Activated T-cell treated with anti-CD3 and anti-CD28 coated beads, Interleukin-2, amount 50 U/mL, for 72 hours (primary cell): ENCODE data around the gene GLRX. TPM values are rescaled to one million over a fixed set of nuclear protein-coding genes. Genes with fewer than 3 reads are reported as not detected.

Experiments used
- ATAC-seq, 2 donors: fragments of 150-1000 bp; cut with Tn5 transposase; replicated peaks in 1 of 2; 2 replicates each; pipeline ENCODE4 v1.10.0; 2021; ENCODE audit warnings: moderate library complexity in 2 of 2, mild to moderate bottlenecking in 1 of 2
- DNase-seq, 2 donors: peaks; one replicate each; pipeline ENCODE4 v3.0.0; 2021 to 2022; ENCODE audit warnings: mixed read lengths in 1 of 2
- H3K27ac Mint-ChIP-seq: one replicate; pipeline ENCODE4 v1.8.0; 2022; ENCODE audit warnings: mild to moderate bottlenecking, moderate library complexity, mixed read lengths
- H3K27me3 Mint-ChIP-seq: one replicate; pipeline ENCODE4 v1.8.0; 2022; ENCODE audit warnings: low read depth, mixed read lengths
- H3K36me3 Mint-ChIP-seq, 2 donors: one replicate each; pipeline ENCODE4 v1.8.0; 2022; ENCODE audit warnings: mixed read lengths in 2 of 2, mild to moderate bottlenecking in 1 of 2; ENCODE audit not compliant: insufficient read depth in 2 of 2
- H3K4me1 Mint-ChIP-seq: one replicate; pipeline ENCODE4 v1.8.0; 2022; ENCODE audit warnings: low read depth, mixed read lengths
- H3K4me3 Mint-ChIP-seq, 2 donors: one replicate each; pipeline ENCODE4 v1.8.0; 2022; ENCODE audit warnings: mild to moderate bottlenecking in 2 of 2, mixed read lengths in 2 of 2, moderate library complexity in 2 of 2
- H3K9me3 Mint-ChIP-seq, 2 donors: one replicate each; pipeline ENCODE4 v1.8.0; 2022; ENCODE audit warnings: mixed read lengths in 2 of 2
- total RNA-seq, 2 donors: library from RNA; stranded (reverse); gene quantifications; one replicate each; pipeline ENCODE4 v1.2.3, GENCODE V29; 2022

Gene GLRX
- total RNA-seq, 2 donors from 2014 or later, result 19.1 to 23.4 TPM

- no peak overlapping the region for H3K27ac Mint-ChIP-seq
- H3K27me3 Mint-ChIP-seq, result no peaks in the 10 kb centered on the region
These were observed 34.0 kb downstream of the GLRX start for GRCh38 chr5:95788493-95788892.

GRCh38 chr5:95786821-95787418 is 35.6 kb downstream of the GLRX start:
- H3K27me3 Mint-ChIP-seq, result no peaks in the 10 kb centered on the region
- no peaks in the 10 kb centered on the region for H3K9me3 Mint-ChIP-seq
- ATAC-seq, result no peak
- no peak overlapping the region for H3K27ac Mint-ChIP-seq
- H3K4me3 Mint-ChIP-seq, result no peak overlapping the region
- no peak for DNase-seq
- no peaks in the 10 kb centered on the region for H3K36me3 Mint-ChIP-seq
- peaks cover 5% of the 10 kb centered on the region for H3K4me1 Mint-ChIP-seq

More at GRCh38 chr5:95788493-95788892, 34.0 kb downstream of the GLRX start:
- Mint-ChIP-seq H3K36me3 (no peaks in the 10 kb centered on the region), H3K4me1 (peaks cover 5% of the 10 kb centered on the region), H3K9me3 (no peaks in the 10 kb centered on the region), H3K4me3 (no peak overlapping the region)
- ATAC-seq (no peak), DNase-seq (no peak)

GRCh38 chr5:95784514-95785302 is 37.8 kb downstream of the GLRX start:
- Mint-ChIP-seq H3K27ac (no peak overlapping the region), H3K4me1 (peaks cover 5% of the 10 kb centered on the region), H3K9me3 (no peaks in the 10 kb centered on the region), H3K4me3 (no peak overlapping the region), H3K36me3 (no peaks in the 10 kb centered on the region), H3K27me3 (no peaks in the 10 kb centered on the region)
- no peak for ATAC-seq
- no peak for DNase-seq

GRCh38 chr5:95783661-95784060 is 38.9 kb downstream of the GLRX start:
- no peaks in the 10 kb centered on the region for H3K36me3 Mint-ChIP-seq
- H3K4me3 Mint-ChIP-seq, result no peak overlapping the region
- no peak overlapping the region for H3K27ac Mint-ChIP-seq
- no peaks in the 10 kb centered on the region for H3K27me3 Mint-ChIP-seq
- ATAC-seq, result no peak
- peaks cover 10% of the 10 kb centered on the region for H3K4me1 Mint-ChIP-seq
- no peaks in the 10 kb centered on the region for H3K9me3 Mint-ChIP-seq
- DNase-seq, result no peak

DNA sequence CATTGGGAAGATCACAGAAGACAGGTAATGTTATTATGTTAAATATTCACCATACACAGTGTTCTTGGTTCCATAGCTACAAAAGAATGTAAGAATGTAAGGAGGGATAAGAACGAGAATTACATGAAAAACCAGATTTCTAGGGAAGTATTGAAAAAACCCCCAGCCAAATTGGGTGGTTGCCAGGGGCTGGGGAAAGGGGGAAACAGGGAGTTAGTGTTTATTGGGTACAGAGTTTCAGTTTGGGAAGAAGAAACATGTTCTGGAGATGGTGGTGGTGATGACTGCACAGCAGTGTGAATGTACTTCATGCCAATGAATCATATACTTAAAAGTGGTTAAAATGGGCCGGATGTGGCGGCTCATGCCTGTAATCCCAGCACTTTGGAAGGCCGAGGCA is 40.3 kb downstream of the GLRX start:
- no peaks in the 10 kb centered on the region for H3K36me3 Mint-ChIP-seq
- no peaks in the 10 kb centered on the region for H3K9me3 Mint-ChIP-seq
- H3K27ac Mint-ChIP-seq, result no peak overlapping the region
- ATAC-seq (no peak), DNase-seq (no peak)
- H3K4me3 Mint-ChIP-seq, result no peak overlapping the region
- peaks cover 12% of the 10 kb centered on the region for H3K4me1 Mint-ChIP-seq
- H3K27me3 Mint-ChIP-seq, result no peaks in the 10 kb centered on the region

- DNase-seq, result peak; percentile 70 to 72
- no peaks in the 10 kb centered on the region for H3K9me3 Mint-ChIP-seq
- peak overlapping the region; percentile 90 for H3K27ac Mint-ChIP-seq
- H3K4me3 Mint-ChIP-seq, result peak overlapping the region; percentile 69 to 78
- H3K27me3 Mint-ChIP-seq, result no peaks in the 10 kb centered on the region
- peak; percentile 88 to 97 for ATAC-seq
- H3K4me1 Mint-ChIP-seq, result peaks cover 12% of the 10 kb centered on the region
- H3K36me3 Mint-ChIP-seq, result no peaks in the 10 kb centered on the region
These were observed 41.4 kb downstream of the GLRX start for GRCh38 chr5:95781101-95781583.

DNA sequence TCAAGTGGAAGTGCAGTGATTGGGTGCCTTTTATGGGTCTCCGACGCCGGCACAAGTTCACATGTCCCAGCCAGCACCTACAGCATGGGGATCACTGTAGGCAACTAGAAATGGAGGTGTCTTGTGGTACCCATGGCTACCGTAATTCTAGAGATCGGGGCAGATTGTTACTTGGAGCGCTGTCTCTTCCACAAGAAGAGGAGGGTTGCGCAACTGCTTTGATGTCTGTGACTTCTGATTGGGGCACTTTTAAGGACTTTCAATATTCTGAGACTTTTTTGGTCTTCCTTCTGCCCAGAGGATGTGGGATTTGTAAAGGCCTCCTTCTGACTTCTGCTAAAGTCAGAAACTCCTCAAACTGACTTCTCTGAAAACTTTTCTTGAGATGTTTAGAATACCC is 41.9 kb downstream of the GLRX start:
- ATAC-seq (no peak), DNase-seq (no peak)

GRCh38 chr5:95779611-95780010 is 42.9 kb downstream of the GLRX start:
- H3K9me3 Mint-ChIP-seq, result no peaks in the 10 kb centered on the region
- H3K27ac Mint-ChIP-seq, result no peak overlapping the region
- H3K4me3 Mint-ChIP-seq, result no peak overlapping the region
- no peaks in the 10 kb centered on the region for H3K36me3 Mint-ChIP-seq
- H3K4me1 Mint-ChIP-seq, result peaks cover 12% of the 10 kb centered on the region
- ATAC-seq, result no peak
- H3K27me3 Mint-ChIP-seq, result no peaks in the 10 kb centered on the region
- no peak for DNase-seq

More for the DNA sequence above, 41.9 kb downstream of the GLRX start:
- H3K4me3 Mint-ChIP-seq, result no peak overlapping the region
- peak overlapping the region; percentile 90 for H3K27ac Mint-ChIP-seq
- no peaks in the 10 kb centered on the region for H3K9me3 Mint-ChIP-seq
- H3K27me3 Mint-ChIP-seq, result no peaks in the 10 kb centered on the region
- H3K4me1 Mint-ChIP-seq, result peaks cover 12% of the 10 kb centered on the region
- no peaks in the 10 kb centered on the region for H3K36me3 Mint-ChIP-seq

- ATAC-seq, result no peak
These were observed 43.7 kb downstream of the GLRX start for GRCh38 chr5:95778713-95779436.

DNA sequence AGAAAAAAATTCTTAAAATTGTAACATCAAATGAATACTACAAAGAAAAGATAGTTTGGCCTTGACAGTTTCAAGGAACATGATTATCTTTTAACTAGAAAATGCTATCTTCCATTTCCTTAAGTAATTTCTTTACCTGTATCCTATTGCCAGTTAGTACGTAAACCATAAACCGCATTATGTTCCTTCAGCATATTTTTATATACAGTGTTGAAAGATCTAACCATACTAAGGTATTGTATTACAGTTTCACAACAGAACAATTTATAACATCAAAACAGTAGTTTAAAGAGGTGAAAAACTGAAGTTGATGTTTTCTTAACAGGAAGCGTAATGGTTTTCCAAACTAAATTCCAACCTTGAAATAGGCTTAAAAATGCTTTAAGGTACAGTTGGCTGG is 45.1 kb downstream of the GLRX start:
- no peak for DNase-seq
- no peaks in the 10 kb centered on the region for H3K9me3 Mint-ChIP-seq
- no peak overlapping the region for H3K4me3 Mint-ChIP-seq
- no peaks in the 10 kb centered on the region for H3K27me3 Mint-ChIP-seq
- no peaks in the 10 kb centered on the region for H3K36me3 Mint-ChIP-seq
- no peak for ATAC-seq
- H3K4me1 Mint-ChIP-seq, result peaks cover 12% of the 10 kb centered on the region
- H3K27ac Mint-ChIP-seq, result no peak overlapping the region

More at GRCh38 chr5:95778713-95779436, 43.7 kb downstream of the GLRX start:
- no peaks in the 10 kb centered on the region for H3K9me3 Mint-ChIP-seq
- no peak for DNase-seq
- H3K27me3 Mint-ChIP-seq, result no peaks in the 10 kb centered on the region
- no peak overlapping the region for H3K27ac Mint-ChIP-seq
- no peaks in the 10 kb centered on the region for H3K36me3 Mint-ChIP-seq
- H3K4me3 Mint-ChIP-seq, result no peak overlapping the region
- peaks cover 12% of the 10 kb centered on the region for H3K4me1 Mint-ChIP-seq

- H3K27me3 Mint-ChIP-seq, result no peaks in the 10 kb centered on the region
- no peak for ATAC-seq
- no peaks in the 10 kb centered on the region for H3K36me3 Mint-ChIP-seq
- H3K27ac Mint-ChIP-seq, result no peak overlapping the region
- no peaks in the 10 kb centered on the region for H3K9me3 Mint-ChIP-seq
- no peak overlapping the region for H3K4me3 Mint-ChIP-seq
- no peak for DNase-seq
- H3K4me1 Mint-ChIP-seq, result peaks cover under 1% of the 10 kb centered on the region
These were observed 49.0 kb downstream of the GLRX start for GRCh38 chr5:95773335-95774059.

DNA sequence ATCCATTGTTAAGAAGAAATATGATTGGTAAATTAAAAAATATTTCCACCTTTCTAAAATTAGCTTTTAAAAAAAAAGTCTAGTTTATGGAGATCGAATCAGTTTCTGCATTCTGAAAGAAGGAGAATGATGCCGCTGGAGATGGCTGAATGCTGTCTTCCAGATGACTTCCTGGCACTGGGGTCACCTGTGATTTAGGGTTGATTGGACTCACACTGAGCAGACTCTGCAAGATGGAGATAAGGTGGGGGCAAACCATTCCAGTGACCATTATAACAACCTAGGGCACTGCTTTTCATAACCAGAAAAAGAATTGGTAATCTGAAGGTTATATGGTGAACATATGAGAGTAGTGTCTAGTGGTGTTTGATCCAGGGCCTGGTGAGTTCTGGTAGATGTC is 50.6 kb downstream of the GLRX start:
- Mint-ChIP-seq H3K27ac (no peak overlapping the region), H3K27me3 (no peaks in the 10 kb centered on the region), H3K36me3 (no peaks in the 10 kb centered on the region), H3K9me3 (no peaks in the 10 kb centered on the region), H3K4me3 (no peak overlapping the region), H3K4me1 (no peaks in the 10 kb centered on the region)
- DNase-seq (no peak), ATAC-seq (no peak)
